GM12872 (cell line): ENCODE data around the gene SLC3A2.

Experiments used
- CTCF ChIP-seq: IDR thresholded peaks from 3 replicates; pipeline ENCODE4 v1.5.1; 2011; ENCODE audit warnings: low read depth, mild to moderate bottlenecking, low read length, moderate library complexity; ENCODE audit not compliant: insufficient read depth

Gene SLC3A2

GRCh38 chr11:62919476-62919875, 38.8 kb downstream of the SLC3A2 start:
- no peak for TF ChIP-seq CTCF

GRCh38 chr11:62919898-62920640, 39.4 kb downstream of the SLC3A2 start:
- no peak for TF ChIP-seq CTCF

- TF ChIP-seq CTCF, result no peak
Measured at GRCh38 chr11:62921201-62921572, 40.5 kb downstream of the SLC3A2 start, which contains the start of gene CHRM1. Gene CHRM1, minus strand, starts transcription at chr11:62921363. Its CDS starts 10,263 bp downstream, at chr11:62911100.

DNA sequence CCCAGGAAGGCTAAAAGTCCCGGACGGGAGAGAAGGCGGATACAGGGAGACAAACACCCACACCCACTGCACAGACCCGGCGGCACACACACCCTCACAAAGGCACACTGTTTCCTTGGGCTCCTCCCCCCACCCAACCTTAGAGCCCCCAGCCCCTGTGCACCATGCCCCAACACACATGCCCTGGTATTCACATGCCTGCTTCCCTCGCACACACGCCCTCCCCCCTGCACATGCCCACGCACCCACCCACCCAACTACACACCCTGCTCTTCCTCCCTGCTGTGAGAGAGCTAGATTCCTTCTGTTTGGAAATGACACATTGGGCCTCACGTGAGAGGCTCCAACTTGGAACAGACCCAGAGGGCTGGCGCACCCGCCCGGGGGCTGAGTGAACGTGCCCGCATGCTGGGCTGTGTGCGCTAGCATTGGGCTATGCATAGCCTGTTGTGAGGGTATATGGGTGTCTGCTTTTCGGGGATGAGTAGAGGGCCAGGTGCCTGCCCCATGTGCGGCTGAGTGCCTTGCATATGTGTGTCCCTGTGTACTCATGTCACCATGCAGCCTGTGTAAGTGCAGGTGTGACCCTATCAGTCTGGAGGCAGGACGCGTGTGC, 41.0 kb downstream of the SLC3A2 start:
- TF ChIP-seq CTCF, result no peak

DNA sequence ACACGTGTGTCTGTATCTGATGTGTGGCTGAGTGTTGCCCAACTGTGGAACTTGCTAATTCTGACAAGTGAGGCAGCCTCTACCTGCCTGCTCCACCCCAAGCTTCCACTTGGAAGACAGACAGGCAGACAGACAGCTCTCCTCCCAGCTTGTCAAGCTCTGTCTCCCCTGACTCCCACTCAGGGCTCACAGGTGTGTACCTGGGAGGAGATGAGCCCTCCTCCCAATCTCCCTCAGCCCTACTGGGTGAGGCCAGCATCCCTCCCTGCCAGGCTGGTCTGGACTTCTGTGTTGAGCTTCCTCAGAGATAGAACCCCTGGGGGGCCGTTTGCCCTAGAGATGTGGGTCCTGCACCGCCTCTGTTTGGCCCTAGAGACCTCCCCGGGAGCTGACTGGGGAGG, 41.5 kb downstream of the SLC3A2 start:
- TF ChIP-seq CTCF, result no peak

GRCh38 chr11:62922653-62923431, 42.1 kb downstream of the SLC3A2 start:
- TF ChIP-seq CTCF, result peak; percentile 47; the same call in 2 of the 3 replicates

- no peak for TF ChIP-seq CTCF
Measured at GRCh38 chr11:62923601-62924411, 43.1 kb downstream of the SLC3A2 start.
